GM12878 (cell line): ENCODE results near the gene MATN1. TPM values are rescaled to one million over a fixed set of nuclear protein-coding genes. Genes with fewer than 3 reads are reported as not detected.

Experiments
- ATAC-seq: fragments of 200-7000 bp; cut with Tn5 transposase; 3 replicates; pipeline ENCODE4 v1.9.1; 2020; ENCODE audit warnings: mild to moderate bottlenecking, moderate library complexity
- BruUV-seq: library from RNA; stranded (reverse); fragments of 400-500 nt; replicated peaks from 2 replicates; lab custom pipeline; 2021; lab: Mats Ljungman, UMichigan
- CTCF ChIA-PET: fragments of 300-600 bp; sonication (Branson Sonifier 250); formaldehyde crosslinking; extraction: SDS; loops from one replicate; lab custom pipeline; 2021; ENCODE audit warnings: inconsistent platforms; lab: Yijun Ruan, JAX
- POLR2A ChIA-PET: fragments of 350-600 bp; formaldehyde crosslinking; extraction: SDS; loops from one replicate; lab custom pipeline; 2021; ENCODE audit warnings: inconsistent platforms; lab: Charles Lee
- RAD21 ChIA-PET: fragments of 300-600 bp; sonication (Branson Sonifier 250); formaldehyde crosslinking; loops from one replicate; lab custom pipeline; 2023; ENCODE audit warnings: antibody characterized with exemption; ENCODE audit not compliant: unreplicated experiment; lab: Charles Lee
- SMC1A ChIA-PET: fragments of 300-600 bp; sonication (Branson Sonifier 250); formaldehyde crosslinking; loops from one replicate; lab custom pipeline; 2023; ENCODE audit not compliant: unreplicated experiment, uncharacterized antibody; lab: Charles Lee
- DNase-seq: peaks from one replicate; pipeline ENCODE4 v3.0.0-alpha.2; 2011; ENCODE audit warnings: low read depth, low spot score
- FAIRE-seq: peaks from 3 replicates; lab custom pipeline; 2011; peaks lifted over from hg19 to GRCh38; lab: Jason Lieb, UNC
- H2AFZ ChIP-seq: 2 replicates; pipeline ENCODE4 v1.6.0; 2011; ENCODE audit warnings: low read depth, low read length, control low read depth; ENCODE audit not compliant: control insufficient read depth
- H3K27ac ChIP-seq: 2 replicates; pipeline ENCODE4 v1.5.1; 2011; ENCODE audit warnings: control low read depth; ENCODE audit not compliant: control insufficient read depth, insufficient read depth
- H3K27me3 ChIP-seq, 2 experiments: replicated peaks in 1 of 2; 2 replicates each; pipeline versions ENCODE4 v1.6.0 to v1.6.1; 2011; ENCODE audit warnings: low read length in 1 of 2; ENCODE audit not compliant: control insufficient read depth in 2 of 2, insufficient read depth in 2 of 2
- H3K36me3 ChIP-seq, 2 experiments: 2 replicates each; pipeline ENCODE4 v1.5.1; 2011; ENCODE audit warnings: low read length in 1 of 2; ENCODE audit not compliant: control insufficient read depth in 2 of 2, insufficient read depth in 2 of 2
- H3K4me1 ChIP-seq: 2 replicates; pipeline ENCODE4 v1.6.1; 2011; ENCODE audit warnings: mild to moderate bottlenecking, low read length, moderate library complexity, mixed read lengths; ENCODE audit not compliant: control insufficient read depth, insufficient read depth
- H3K4me2 ChIP-seq: 2 replicates; pipeline ENCODE4 v1.6.0; 2011; ENCODE audit warnings: control low read depth; ENCODE audit not compliant: control insufficient read depth, insufficient read depth
- H3K4me3 ChIP-seq: fragments of 200-600 bp; sonication (generic); 2 replicates; pipeline ENCODE4 v1.5.1; 2016
- H3K79me2 ChIP-seq: 2 replicates; pipeline ENCODE4 v1.6.0; 2011; ENCODE audit warnings: low read length; ENCODE audit not compliant: control insufficient read depth, insufficient read depth
- H3K9ac ChIP-seq: 2 replicates; pipeline ENCODE4 v1.8.0; 2011; ENCODE audit warnings: low read length, control low read depth, mixed read lengths; ENCODE audit not compliant: control insufficient read depth, insufficient read depth
- H3K9me3 ChIP-seq: replicated peaks from 3 replicates; pipeline ENCODE4 v1.5.1; 2011; ENCODE audit warnings: mild to moderate bottlenecking, low read length; ENCODE audit not compliant: control insufficient read depth, insufficient read depth
- H4K20me1 ChIP-seq: 2 replicates; pipeline ENCODE4 v1.6.0; 2011; ENCODE audit not compliant: control insufficient read depth, insufficient read depth
- ASH2L ChIP-seq: fragments of 300-600, 200-600 bp; sonication (generic); IDR thresholded peaks from 2 replicates; pipeline ENCODE4 v1.6.1; 2017; ENCODE audit warnings: low read depth, mild to moderate bottlenecking, borderline replicate concordance
- DPF2 ChIP-seq: fragments of 450-650 bp; IDR thresholded peaks from 2 replicates; pipeline ENCODE4 v1.6.1; 2017; ENCODE audit warnings: mild to moderate bottlenecking
- IKZF1 ChIP-seq: fragments of 450-650 bp; conservative IDR thresholded peaks from 2 replicates; pipeline ENCODE4 v1.6.1; 2017; ENCODE audit warnings: antibody characterized with exemption, mild to moderate bottlenecking
- MEF2B ChIP-seq: fragments of 450-650 bp; IDR thresholded peaks from 2 replicates; pipeline ENCODE4 v1.6.1; 2018; ENCODE audit warnings: mild to moderate bottlenecking, moderate library complexity; ENCODE audit not compliant: partially characterized antibody, poor library complexity, severe bottlenecking
- MLLT1 ChIP-seq: fragments of 450-650 bp; IDR thresholded peaks from 2 replicates; pipeline ENCODE4 v1.6.1; 2016; ENCODE audit warnings: mild to moderate bottlenecking
- MXI1 ChIP-seq: fragments of 150-350 bp; IDR thresholded peaks from 2 replicates; pipeline ENCODE4 v1.6.1; 2011; ENCODE audit warnings: low read depth, mild to moderate bottlenecking, inconsistent platforms, low read length, improper control_type of control experiment
- NRF1 ChIP-seq: conservative IDR thresholded peaks from 2 replicates; pipeline ENCODE4 v1.6.1; 2011; ENCODE audit warnings: mild to moderate bottlenecking, low read depth, low read length, improper control_type of control experiment
- POLR2A ChIP-seq: IDR thresholded peaks from 2 replicates; pipeline ENCODE4 v1.6.1; 2011; ENCODE audit warnings: low read depth, mild to moderate bottlenecking, low read length
- POLR2AphosphoS2 ChIP-seq: IDR thresholded peaks from 2 replicates; pipeline ENCODE4 v1.6.1; 2011; ENCODE audit warnings: low read depth, mild to moderate bottlenecking, low read length, improper control_type of control experiment, moderate library complexity
- RBBP5 ChIP-seq: fragments of 200-600 bp; sonication (generic); conservative IDR thresholded peaks from 2 replicates; pipeline ENCODE4 v1.6.1; 2016
- RELB ChIP-seq: fragments of 450-650 bp; IDR thresholded peaks from 2 replicates; pipeline ENCODE4 v1.6.1; 2017; ENCODE audit warnings: low read depth, mild to moderate bottlenecking, moderate library complexity
- SP1 ChIP-seq: IDR thresholded peaks from one replicate; pipeline ENCODE4 v1.6.1; 2011; ENCODE audit warnings: low read depth, low read length
- SREBF2 ChIP-seq: IDR thresholded peaks from 2 replicates; pipeline ENCODE4 v1.6.1; 2012; ENCODE audit warnings: mild to moderate bottlenecking, low read length
- WGBS: methylation state at CpG from one replicate; pipeline ENCODE4 v1.1.6; 2016; ENCODE audit warnings: low lambda C conversion rate; ENCODE audit not compliant: insufficient replicate concordance, insufficient coverage; ENCODE audit errors: missing lambda C conversion rate; 5-methylcytosine and 5-hydroxymethylcytosine counted together
- in situ Hi-C: fragments of 300-500 bp; cut with MboI; formaldehyde crosslinking; loops from 9 replicates; pipeline ENCODE4 v1.14.3; 2018; ENCODE audit warnings: mixed read lengths
- intact Hi-C: fragments of 100-400 bp; cut with micrococcal nuclease; formaldehyde crosslinking; loops from one replicate; pipeline ENCODE4 v1.14.2; 2022; ENCODE audit not compliant: unreplicated experiment
- polyA plus RNA-seq, 11 experiments: library from polyadenylated mRNA; depleted of rRNA in 4 of 11; unstranded in 6 of 11; stranded (reverse) in 5 of 11; fragments of >200 nt; fragmentation: Nextera tagmentation in 4 of 11; fragmentation: Illumina TruSeq in 1 of 11; extraction: Ambion mirVana in 4 of 11; extraction: Trizol in 1 of 11; gene quantifications; 1 replicate in 1 of 11; 2 replicates in 10 of 11; pipeline versions ENCODE4 v1.2.1 to v1.2.3, GENCODE V29; 2011 to 2016; ENCODE audit warnings: inconsistent platforms in 2 of 11, missing spikeins in 2 of 11, low read depth in 1 of 11
- total RNA-seq, 4 experiments: library from RNA; depleted of rRNA in 3 of 4; stranded (reverse); fragments of >200 nt in 3 of 4; fragmentation: Illumina TruSeq in 1 of 4; extraction: Trizol in 1 of 4; gene quantifications; 2 replicates each; pipeline versions ENCODE4 v1.2.1 to v1.2.3, GENCODE V29; 2013 to 2021
- TF ChIP-seq, protein P1 (sequence below): IDR thresholded peaks from 2 replicates; pipeline ENCODE4 v1.6.1; 2011; ENCODE audit warnings: low read depth, low read length, improper control_type of control experiment, borderline replicate concordance
- TF ChIP-seq, protein P2 (sequence below): fragments of 450-650 bp; IDR thresholded peaks from 2 replicates; pipeline ENCODE4 v1.6.1; 2018; ENCODE audit warnings: mild to moderate bottlenecking, low read depth, moderate library complexity; ENCODE audit not compliant: partially characterized antibody

MATN1 gene
- total and polyA plus RNA-seq, 10 of the 15 experiments (the other 5 are each of a cell fraction or from before 2014, with no cell fraction given), result 0.04 to 0.50 (median 0.10) TPM; not detected in 1

GRCh38 chr1:30745834-30746208, 22.4 kb upstream of the MATN1 start:
- ChIA-PET CTCF (interaction anchor here (1.1 to 16.5 kb wide), 9 partner anchors 10 to 37 kb away, joined by 4 to 161 read pairs (median 43); partner anchors contain the start of genes LAPTM5 and MATN1), POLR2A (interaction anchor here (1.5 to 22.5 kb wide), 4 partner anchors 13 to 26 kb away, joined by 10 to 741 read pairs (median 46); partner anchors contain the start of gene LAPTM5), SMC1A (interaction anchor here (1.5 to 24.8 kb wide), 4 partner anchors 13 to 35 kb away, joined by 3 to 556 read pairs (median 344); partner anchors contain the start of genes LAPTM5 and MATN1), RAD21 (interaction anchor here (1.5 to 14.8 kb wide), 5 partner anchors 13 to 33 kb away, joined by 6 to 462 read pairs (median 71); partner anchors contain the start of gene LAPTM5)
- FAIRE-seq, result no peak
- Histone ChIP-seq H3K36me3 (peaks cover 24 to 36% of the 10 kb centered on the region in 2 experiments), H3K4me1 (peaks cover 96% of the 10 kb centered on the region), H3K9me3 (no peaks in the 10 kb centered on the region), H3K79me2 (peaks cover 100% of the 10 kb centered on the region), H3K9ac (peak overlapping the region; percentile 97), H2AFZ (no peak overlapping the region), H3K27me3 (no peaks in the 10 kb centered on the region), H3K4me2 (peak overlapping the region; percentile 75), H4K20me1 (peaks cover 4% of the 10 kb centered on the region; the same call in 1 of the 2 replicates), H3K27ac (peak overlapping the region; percentile 93), H3K4me3 (peak overlapping the region; percentile 98)
- 0% methylated on average over 4 of the region's 4 CpGs for WGBS
- no TSS peak for BruUV-seq
- intact Hi-C loops (no loop called here), in situ Hi-C loops (no loop called here)
- ATAC-seq, result peak; percentile 5
- DNase-seq, result no peak
- TF ChIP-seq POLR2A, result peak; percentile 66
- TF ChIP-seq POLR2AphosphoS2, result 0 out of 2 replicates have a peak, but pooled peaks have one; percentile 10
- no peak for TF ChIP-seq SREBF2
- no peak for TF ChIP-seq SP1
- TF ChIP-seq RBBP5, result no peak
- TF ChIP-seq, protein P1, sequence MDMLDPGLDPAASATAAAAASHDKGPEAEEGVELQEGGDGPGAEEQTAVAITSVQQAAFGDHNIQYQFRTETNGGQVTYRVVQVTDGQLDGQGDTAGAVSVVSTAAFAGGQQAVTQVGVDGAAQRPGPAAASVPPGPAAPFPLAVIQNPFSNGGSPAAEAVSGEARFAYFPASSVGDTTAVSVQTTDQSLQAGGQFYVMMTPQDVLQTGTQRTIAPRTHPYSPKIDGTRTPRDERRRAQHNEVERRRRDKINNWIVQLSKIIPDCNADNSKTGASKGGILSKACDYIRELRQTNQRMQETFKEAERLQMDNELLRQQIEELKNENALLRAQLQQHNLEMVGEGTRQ, result peak; percentile 74
- no peak for TF ChIP-seq MXI1
- TF ChIP-seq DPF2, result 0 out of 2 replicates have a peak, but pooled peaks have one; percentile 10
- TF ChIP-seq ASH2L, result no peak
- 0 out of 2 replicates have a peak, but pooled peaks have one; percentile 35 for TF ChIP-seq IKZF1
- TF ChIP-seq, protein P2, sequence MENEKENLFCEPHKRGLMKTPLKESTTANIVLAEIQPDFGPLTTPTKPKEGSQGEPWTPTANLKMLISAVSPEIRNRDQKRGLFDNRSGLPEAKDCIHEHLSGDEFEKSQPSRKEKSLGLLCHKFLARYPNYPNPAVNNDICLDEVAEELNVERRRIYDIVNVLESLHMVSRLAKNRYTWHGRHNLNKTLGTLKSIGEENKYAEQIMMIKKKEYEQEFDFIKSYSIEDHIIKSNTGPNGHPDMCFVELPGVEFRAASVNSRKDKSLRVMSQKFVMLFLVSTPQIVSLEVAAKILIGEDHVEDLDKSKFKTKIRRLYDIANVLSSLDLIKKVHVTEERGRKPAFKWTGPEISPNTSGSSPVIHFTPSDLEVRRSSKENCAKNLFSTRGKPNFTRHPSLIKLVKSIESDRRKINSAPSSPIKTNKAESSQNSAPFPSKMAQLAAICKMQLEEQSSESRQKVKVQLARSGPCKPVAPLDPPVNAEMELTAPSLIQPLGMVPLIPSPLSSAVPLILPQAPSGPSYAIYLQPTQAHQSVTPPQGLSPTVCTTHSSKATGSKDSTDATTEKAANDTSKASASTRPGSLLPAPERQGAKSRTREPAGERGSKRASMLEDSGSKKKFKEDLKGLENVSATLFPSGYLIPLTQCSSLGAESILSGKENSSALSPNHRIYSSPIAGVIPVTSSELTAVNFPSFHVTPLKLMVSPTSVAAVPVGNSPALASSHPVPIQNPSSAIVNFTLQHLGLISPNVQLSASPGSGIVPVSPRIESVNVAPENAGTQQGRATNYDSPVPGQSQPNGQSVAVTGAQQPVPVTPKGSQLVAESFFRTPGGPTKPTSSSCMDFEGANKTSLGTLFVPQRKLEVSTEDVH, result no peak
- TF ChIP-seq NRF1, result no peak
- peak; percentile 53 for TF ChIP-seq MEF2B
- TF ChIP-seq RELB, result 0 out of 2 replicates have a peak, but pooled peaks have one; percentile 9
- 0 out of 2 replicates have a peak, but pooled peaks have one; percentile 6 for TF ChIP-seq MLLT1
